AG09319 (cell line): ENCODE data around the gene CD81.

Source experiments
- DNase-seq: peaks from one replicate; pipeline ENCODE4 v3.0.0-alpha.2; 2010; ENCODE audit warnings: low read depth; ENCODE audit errors: extremely low read depth
- CTCF ChIP-seq: IDR thresholded peaks from 2 replicates; pipeline ENCODE4 v1.5.1; 2011; ENCODE audit warnings: low read depth, mild to moderate bottlenecking, inconsistent platforms, low read length, moderate library complexity

CD81 gene

GRCh38 chr11:2435288-2436012 lies 58.3 kb downstream of the CD81 start:
- TF ChIP-seq CTCF = no peak
- DNase-seq = no peak

- TF ChIP-seq CTCF = no peak
- no peak for DNase-seq
These were observed 59.0 kb downstream of the CD81 start for GRCh38 chr11:2436013-2436520.

GRCh38 chr11:2436521-2437031 lies 59.5 kb downstream of the CD81 start:
- no peak for TF ChIP-seq CTCF
- no peak for DNase-seq

- no peak for DNase-seq
- no peak for TF ChIP-seq CTCF
These were observed 60.4 kb downstream of the CD81 start for GRCh38 chr11:2437516-2437915.

GRCh38 chr11:2439820-2440219 lies 62.7 kb downstream of the CD81 start:
- no peak for TF ChIP-seq CTCF
- no peak for DNase-seq

GRCh38 chr11:2440646-2441045 lies 63.5 kb downstream of the CD81 start:
- DNase-seq = no peak
- TF ChIP-seq CTCF = no peak

GRCh38 chr11:2441171-2441570 lies 64.1 kb downstream of the CD81 start:
- no peak for TF ChIP-seq CTCF
- DNase-seq = no peak
